Stomach (tissue), 9 donors: Measurements from ENCODE around the gene COL18A1. TPM values are rescaled to one million over a fixed set of nuclear protein-coding genes. Genes with fewer than 3 reads are reported as not detected.
"Not testable (repeated sequence)": the region's sequence is repeated elsewhere in the genome, so short reads cannot be mapped to it uniquely, and the experiment has no call there.

Source experiments
- DNase-seq, 2 donors: peaks; one replicate each; pipeline versions ENCODE4 v3.0.0 to v3.0.0-alpha.2; 2013 to 2019
- H3K27ac ChIP-seq, 5 donors: fragments of 200-600 bp in 4 of 5; sonication (generic) in 4 of 5; one replicate each; pipeline ENCODE4 v1.5.1; 2013 to 2019; ENCODE audit warnings: mild to moderate bottlenecking in 1 of 5, moderate library complexity in 1 of 5
- H3K27me3 ChIP-seq, 3 donors: fragments of 200-600 bp; sonication (generic); one replicate each; pipeline ENCODE4 v1.5.1; 2017 to 2019; ENCODE audit warnings: mixed run types in 1 of 3
- H3K36me3 ChIP-seq, 4 donors: fragments of 200-600 bp; sonication (generic); 1 replicate in 3 of 4; 2 replicates in 1 of 4; pipeline ENCODE4 v1.5.1; 2016 to 2019
- H3K4me1 ChIP-seq, 4 donors: fragments of 200-600 bp; sonication (generic); one replicate each; pipeline ENCODE4 v1.5.1; 2016 to 2019
- H3K4me3 ChIP-seq, 4 donors: fragments of 200-600 bp; sonication (generic) in 3 of 4; one replicate each; pipeline ENCODE4 v1.5.1; 2016 to 2019; ENCODE audit warnings: mild to moderate bottlenecking in 1 of 4
- H3K9me3 ChIP-seq, 4 donors: fragments of 200-600 bp; sonication (generic); one replicate each; pipeline ENCODE4 v1.5.1; 2016 to 2019
- EP300 ChIP-seq: sonication (generic); formaldehyde crosslinking; IDR thresholded peaks from one replicate; pipeline ENCODE4 v1.6.1; 2017; ENCODE audit warnings: antibody characterized with exemption
- POLR2A ChIP-seq, 4 donors: fragments of 450-650 bp; IDR thresholded peaks; one replicate each; pipeline ENCODE4 v1.6.1; 2016; ENCODE audit warnings: antibody characterized with exemption in 4 of 4, control low read depth in 2 of 4, mild to moderate bottlenecking in 1 of 4, moderate library complexity in 1 of 4
- POLR2AphosphoS5 ChIP-seq, 3 donors: sonication (generic); formaldehyde crosslinking; IDR thresholded peaks; one replicate each; pipeline ENCODE4 v1.6.1; 2016; ENCODE audit warnings: antibody characterized with exemption in 3 of 3
- WGBS, 5 donors: extraction: QIAGEN DNeasy Blood & Tissue Kit in 3 of 5; methylation state at CpG; one replicate each; pipeline versions ENCODE4 v1.1.5 to v1.1.7; 2013 to 2018; 5-methylcytosine and 5-hydroxymethylcytosine counted together
- intact Hi-C: fragments of 100-400 bp; cut with DNase I; formaldehyde crosslinking; loops from one replicate; pipeline ENCODE4 v1.15.1; 2023; ENCODE audit warnings: low total_unique reads
- polyA plus RNA-seq, 3 donors: library from polyadenylated mRNA; stranded (reverse); fragments of 200-250 nt; gene quantifications; one replicate each; pipeline ENCODE4 v1.2.3, GENCODE V29; 2013
- total RNA-seq, 5 donors: library from RNA; depleted of rRNA; stranded (reverse); fragments of >200 nt; gene quantifications; one replicate each; pipeline versions ENCODE4 v1.1.0 to v1.2.3, GENCODE V29; 2014 to 2016
- TF ChIP-seq, protein P1 (sequence below), 7 experiments: fragments of 450-650 bp in 4 of 7; fragments of 200-600 bp in 3 of 7; sonication (generic) in 3 of 7; IDR thresholded peaks; one replicate each; pipeline ENCODE4 v1.5.1; 2016 to 2019; ENCODE audit warnings: antibody characterized with exemption in 7 of 7, control low read depth in 2 of 7, mild to moderate bottlenecking in 1 of 7
- donor health status: healthy with polysubstance abuse.
- donor health status: Bipolar disorder and iron deficiency.
- donor health status: healthy.

Gene COL18A1
- total and polyA plus RNA-seq, 8 donors, result 19.8 to 212 (median 34.6) TPM

DNA sequence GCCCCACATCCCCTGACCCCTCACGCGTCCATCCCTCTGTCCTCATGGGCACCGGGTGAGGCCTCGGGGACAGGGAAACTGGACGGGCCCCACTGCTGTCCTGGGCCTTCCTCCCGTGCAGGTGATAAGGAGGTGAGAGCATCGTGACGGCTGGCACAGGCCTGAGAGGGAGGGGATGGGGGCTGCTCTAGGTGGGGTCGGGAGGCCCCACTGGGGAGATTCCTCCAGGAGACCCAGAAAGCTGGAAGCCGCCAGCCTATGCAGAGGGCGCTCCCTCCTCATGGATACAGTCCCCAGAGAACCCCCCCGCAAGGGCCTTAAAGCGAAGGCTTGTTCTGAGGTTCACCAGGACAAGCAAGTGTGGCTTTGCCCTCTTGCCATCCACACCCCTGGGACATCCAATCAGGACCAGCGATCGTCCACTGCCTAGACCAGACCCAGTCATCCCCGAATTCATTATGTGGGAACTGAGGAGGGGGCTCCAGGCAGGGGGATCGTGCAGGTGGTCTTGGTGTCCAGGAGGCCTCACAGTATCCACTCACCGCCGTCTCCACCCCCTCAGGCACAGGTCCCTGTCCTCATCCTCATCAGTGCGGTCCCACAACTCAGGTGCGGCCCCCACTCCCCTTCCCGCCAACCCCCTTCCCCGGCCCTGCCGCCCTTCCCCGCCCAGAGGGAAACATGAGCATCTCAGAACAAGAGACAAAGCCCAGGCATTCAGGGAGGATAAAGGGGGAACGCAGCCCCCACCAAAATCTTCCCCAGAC is 45.3 kb upstream of the COL18A1 start:
- intact Hi-C loops, result no loop called here

GRCh38 chr21:45361033-45361997 is 43.6 kb upstream of the COL18A1 start:
- no peaks in the 10 kb centered on the region for H3K27me3 ChIP-seq
- intact Hi-C loops, result no loop called here
- no peak overlapping the region for H3K27ac ChIP-seq
- no peak overlapping the region for H3K4me3 ChIP-seq
- 76 to 87% (median 81%) methylated on average over 12 to 29 of the region's 29 CpGs for WGBS, 5 donors
- H3K9me3 ChIP-seq, result no peaks in the 10 kb centered on the region
- H3K4me1 ChIP-seq, result peaks cover 32 to 42% (median 34%) of the 10 kb centered on the region in 4 donors
- TF ChIP-seq EP300 (no peak), POLR2AphosphoS5 (IDR thresholded peaks at IDR 0.05) (no peak), POLR2A (IDR thresholded peaks at IDR 0.05) (no peak)
- TF ChIP-seq, protein P1, sequence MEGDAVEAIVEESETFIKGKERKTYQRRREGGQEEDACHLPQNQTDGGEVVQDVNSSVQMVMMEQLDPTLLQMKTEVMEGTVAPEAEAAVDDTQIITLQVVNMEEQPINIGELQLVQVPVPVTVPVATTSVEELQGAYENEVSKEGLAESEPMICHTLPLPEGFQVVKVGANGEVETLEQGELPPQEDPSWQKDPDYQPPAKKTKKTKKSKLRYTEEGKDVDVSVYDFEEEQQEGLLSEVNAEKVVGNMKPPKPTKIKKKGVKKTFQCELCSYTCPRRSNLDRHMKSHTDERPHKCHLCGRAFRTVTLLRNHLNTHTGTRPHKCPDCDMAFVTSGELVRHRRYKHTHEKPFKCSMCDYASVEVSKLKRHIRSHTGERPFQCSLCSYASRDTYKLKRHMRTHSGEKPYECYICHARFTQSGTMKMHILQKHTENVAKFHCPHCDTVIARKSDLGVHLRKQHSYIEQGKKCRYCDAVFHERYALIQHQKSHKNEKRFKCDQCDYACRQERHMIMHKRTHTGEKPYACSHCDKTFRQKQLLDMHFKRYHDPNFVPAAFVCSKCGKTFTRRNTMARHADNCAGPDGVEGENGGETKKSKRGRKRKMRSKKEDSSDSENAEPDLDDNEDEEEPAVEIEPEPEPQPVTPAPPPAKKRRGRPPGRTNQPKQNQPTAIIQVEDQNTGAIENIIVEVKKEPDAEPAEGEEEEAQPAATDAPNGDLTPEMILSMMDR (IDR thresholded peaks at IDR 0.05), result no peak
- DNase-seq, result no peak
- H3K36me3 ChIP-seq, result no peaks in the 10 kb centered on the region

More for the DNA sequence above, 45.3 kb upstream of the COL18A1 start:
- Histone ChIP-seq H3K27ac (no peak overlapping the region), H3K27me3 (no peaks in the 10 kb centered on the region), H3K4me1 (peaks cover 26 to 35% (median 28%) of the 10 kb centered on the region in 4 donors), H3K36me3 (no peaks in the 10 kb centered on the region), H3K4me3 (no peak overlapping the region), H3K9me3 (no peaks in the 10 kb centered on the region)
- WGBS, 5 donors, result 68 to 80% (median 74%) methylated on average over 22 to 26 of the region's 26 CpGs
- TF ChIP-seq, protein P1 (IDR thresholded peaks at IDR 0.05), result no peak
- no peak for TF ChIP-seq EP300
- no peak for TF ChIP-seq POLR2AphosphoS5 (IDR thresholded peaks at IDR 0.05)
- TF ChIP-seq POLR2A (IDR thresholded peaks at IDR 0.05), result no peak
- no peak for DNase-seq

DNA sequence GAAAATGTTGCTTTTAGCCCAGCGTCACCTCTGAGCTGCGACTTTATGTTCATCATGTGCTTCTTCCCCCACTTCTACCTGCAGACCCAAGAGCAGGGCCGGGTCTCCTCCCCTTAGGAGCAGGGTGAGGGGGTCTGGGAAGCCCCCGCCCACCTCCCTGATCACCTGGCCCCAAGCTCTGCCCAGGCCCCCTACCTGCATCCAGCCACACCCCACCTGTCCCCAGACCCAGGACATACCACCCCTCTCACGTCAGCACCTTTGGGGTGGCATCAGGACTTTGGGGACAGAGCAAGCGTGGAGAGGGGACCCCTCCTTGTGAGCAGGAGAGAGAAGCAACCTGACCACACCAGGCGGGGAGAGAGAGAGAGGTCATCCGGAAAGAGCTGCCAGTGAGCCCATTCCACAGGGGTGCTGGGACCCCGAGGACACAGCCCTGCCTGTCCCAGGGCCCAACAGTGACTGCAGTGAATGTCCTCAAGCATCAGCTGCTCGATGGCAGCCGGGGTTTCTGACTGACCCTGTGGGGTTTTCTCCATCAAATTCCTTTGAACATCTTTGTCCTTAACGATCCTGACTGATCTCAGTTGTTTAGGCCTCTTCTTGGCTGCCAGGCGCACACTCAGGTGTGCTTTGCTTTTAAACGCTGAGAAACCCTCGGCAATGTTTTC is 42.8 kb upstream of the COL18A1 start:
- no peak for TF ChIP-seq EP300
- TF ChIP-seq POLR2AphosphoS5 (IDR thresholded peaks at IDR 0.05), result no peak
- no peak for TF ChIP-seq POLR2A (IDR thresholded peaks at IDR 0.05)
- TF ChIP-seq, protein P1 (IDR thresholded peaks at IDR 0.05), result no peak
- Histone ChIP-seq H3K4me1 (peaks cover 29 to 42% (median 32%) of the 10 kb centered on the region in 4 donors), H3K36me3 (no peaks in the 10 kb centered on the region), H3K27ac (peak overlapping the region in 1 of 5 donors; percentile 43), H3K27me3 (no peaks in the 10 kb centered on the region), H3K4me3 (no peak overlapping the region), H3K9me3 (no peaks in the 10 kb centered on the region)
- intact Hi-C loops, result no loop called here
- DNase-seq, result no peak
- WGBS, 5 donors, result 86 to 92% (median 90%) methylated on average over 15 of the region's 15 CpGs

- peak overlapping the region in 4 of 5 donors; percentile 43 to 96 (median 92) for H3K27ac ChIP-seq
Observed at GRCh38 chr21:45362748-45363145, 42.2 kb upstream of the COL18A1 start.

DNA sequence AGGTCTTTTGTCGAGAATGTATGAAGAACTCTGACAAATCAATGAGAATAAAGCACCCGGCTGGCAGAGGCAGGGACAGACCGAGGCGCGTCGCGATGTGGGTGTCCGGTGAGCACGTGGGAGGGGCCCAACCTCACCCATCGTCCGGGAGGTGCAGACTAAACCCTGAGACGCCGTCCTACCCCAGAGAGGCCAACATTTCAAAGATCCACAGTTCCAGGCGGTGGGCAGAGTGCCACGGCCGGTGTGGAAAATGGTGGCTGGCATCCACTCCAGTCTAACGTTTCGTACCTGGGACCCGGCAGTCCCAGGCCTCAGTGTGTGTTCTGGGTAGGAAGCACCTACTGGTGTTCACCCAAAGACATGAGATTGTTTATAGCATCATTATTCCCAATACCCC is 41.7 kb upstream of the COL18A1 start:
- DNase-seq, H3K27me3 ChIP-seq, H3K36me3 ChIP-seq, H3K4me3 ChIP-seq, intact Hi-C loops, H3K9me3 ChIP-seq: not testable (repeated sequence)
- Histone ChIP-seq H3K27ac (peak overlapping the region; percentile 81 to 96 (median 91)), H3K4me1 (peaks cover 26 to 40% (median 27%) of the 10 kb centered on the region in 4 donors)
- WGBS, 5 donors, result 90 to 97% (median 95%) methylated on average over 19 of the region's 19 CpGs

More at GRCh38 chr21:45362748-45363145, 42.2 kb upstream of the COL18A1 start:
- DNase-seq, result no peak
- Histone ChIP-seq H3K4me3 (no peak overlapping the region), H3K27me3 (no peaks in the 10 kb centered on the region), H3K9me3 (no peaks in the 10 kb centered on the region), H3K36me3 (no peaks in the 10 kb centered on the region), H3K4me1 (peaks cover 27 to 41% (median 28%) of the 10 kb centered on the region in 4 donors)
- 87 to 94% (median 92%) methylated on average over 2 to 14 of the region's 14 CpGs for WGBS, 5 donors
- no peak for TF ChIP-seq POLR2AphosphoS5 (IDR thresholded peaks at IDR 0.05)
- TF ChIP-seq, protein P1 (IDR thresholded peaks at IDR 0.05), result no peak
- no peak for TF ChIP-seq EP300
- TF ChIP-seq POLR2A (IDR thresholded peaks at IDR 0.05), result no peak
- intact Hi-C loops, result no loop called here
